HG03045 (cell line): ENCODE measurements around the gene HCFC1.

Source experiments
- ATAC-seq: cut with Tn5 transposase; IDR thresholded peaks from one replicate; pipeline ENCODE4 v1.9.1; 2021; ENCODE audit warnings: mild to moderate bottlenecking, moderate library complexity; ENCODE audit not compliant: unreplicated experiment

Gene HCFC1

GRCh38 chrX:153960077-153960476, 11.5 kb downstream of the HCFC1 start:
- no peak for ATAC-seq

GRCh38 chrX:153959649-153960048, 12.0 kb downstream of the HCFC1 start:
- ATAC-seq, result no peak

- ATAC-seq, result no peak
Measured at GRCh38 chrX:153958605-153959004, 13.0 kb downstream of the HCFC1 start.

GRCh38 chrX:153957224-153957623, 14.4 kb downstream of the HCFC1 start:
- ATAC-seq, result no peak

GRCh38 chrX:153956044-153956907, 15.3 kb downstream of the HCFC1 start:
- no peak for ATAC-seq

GRCh38 chrX:153955228-153955732, 16.3 kb downstream of the HCFC1 start:
- ATAC-seq, result no peak

- no peak for ATAC-seq
Measured at GRCh38 chrX:153954558-153955227, 16.9 kb downstream of the HCFC1 start.

GRCh38 chrX:153953892-153954557, 17.6 kb downstream of the HCFC1 start:
- no peak for ATAC-seq

- ATAC-seq, result no peak
Measured at GRCh38 chrX:153953342-153953830, 18.2 kb downstream of the HCFC1 start.

- no peak for ATAC-seq
Measured at GRCh38 chrX:153952373-153953026, 19.1 kb downstream of the HCFC1 start.

GRCh38 chrX:153951683-153952372, 19.8 kb downstream of the HCFC1 start:
- ATAC-seq, result no peak

- no peak for ATAC-seq
Measured at GRCh38 chrX:153950127-153950526, 21.5 kb downstream of the HCFC1 start.

- ATAC-seq, result no peak
Measured at GRCh38 chrX:153948847-153949805, 22.5 kb downstream of the HCFC1 start.

- ATAC-seq, result no peak
Measured at GRCh38 chrX:153948002-153948466, 23.6 kb downstream of the HCFC1 start.

- ATAC-seq, result peak; percentile 57
Measured at GRCh38 chrX:153947009-153947769, 24.4 kb downstream of the HCFC1 start.

GRCh38 chrX:153945956-153946943, 25.4 kb downstream of the HCFC1 start:
- ATAC-seq, result no peak

GRCh38 chrX:153944800-153945150, 26.8 kb downstream of the HCFC1 start:
- ATAC-seq, result no peak
